NCI-H1417 (cell line): ENCODE measurements around the gene CD69.

Experiments used
- DNase-seq, 3 experiments: peaks; one replicate each; lab custom pipeline; 2025; lab: John Stamatoyannopoulos, UW

Gene CD69

GRCh38 chr12:9781360-9781759 lies 20.7 kb upstream of the CD69 start:
- no peak for DNase-seq

- DNase-seq = no peak
Measured at GRCh38 chr12:9779209-9779608, 18.5 kb upstream of the CD69 start.

DNA sequence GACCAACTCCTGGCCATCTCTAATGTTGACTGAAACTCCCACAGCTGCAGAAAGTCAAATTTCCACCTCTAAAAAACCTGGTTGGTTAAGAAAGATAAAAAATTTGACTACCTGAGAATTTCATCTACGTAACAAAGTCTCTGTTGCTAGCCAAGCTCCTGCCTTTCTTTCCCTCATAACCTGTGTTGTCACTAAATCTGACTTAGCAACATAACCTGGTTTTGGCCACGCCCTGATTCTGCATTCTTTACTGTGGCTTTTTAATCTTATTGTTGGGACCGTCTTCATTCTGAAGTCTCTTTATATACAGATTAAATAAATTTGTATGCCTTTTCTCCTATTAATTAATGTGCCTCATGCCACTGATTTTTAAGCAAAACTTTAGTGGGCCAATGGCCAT lies 16.1 kb upstream of the CD69 start:
- no peak for DNase-seq

DNA sequence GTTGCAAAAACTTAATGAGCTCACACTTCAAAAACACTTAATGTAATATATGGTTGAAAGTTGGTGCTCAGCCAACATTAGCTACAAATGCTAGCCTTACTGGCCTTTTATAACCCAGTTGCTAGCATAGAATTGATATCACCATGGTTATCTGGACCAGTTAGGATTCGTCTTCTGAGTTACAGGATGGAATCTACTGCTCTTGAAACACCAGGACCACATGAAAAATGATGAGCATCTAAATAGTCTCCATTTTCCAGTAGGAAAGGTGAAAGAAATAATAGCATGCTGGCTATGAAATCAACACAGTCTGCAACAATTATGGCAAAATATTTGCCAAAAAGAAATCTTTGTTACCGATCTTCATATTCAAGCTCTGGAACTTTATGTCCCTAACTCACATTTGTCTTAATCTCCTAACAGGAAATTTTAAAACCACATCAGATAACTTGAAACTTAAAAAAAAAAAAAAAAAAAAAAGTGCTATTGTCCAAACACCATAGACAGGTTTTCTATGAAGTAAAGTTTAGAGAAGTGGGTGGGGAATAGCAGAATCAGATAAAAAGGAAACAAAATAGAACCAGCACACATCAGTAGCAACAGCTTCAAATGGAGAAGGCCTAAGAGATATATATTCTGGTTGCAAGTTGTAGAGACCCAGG lies 12.6 kb upstream of the CD69 start:
- DNase-seq = peak in 1 of 3 experiments; percentile 20

GRCh38 chr12:9763025-9763424 lies 2.3 kb upstream of the CD69 start:
- DNase-seq = no peak

DNA sequence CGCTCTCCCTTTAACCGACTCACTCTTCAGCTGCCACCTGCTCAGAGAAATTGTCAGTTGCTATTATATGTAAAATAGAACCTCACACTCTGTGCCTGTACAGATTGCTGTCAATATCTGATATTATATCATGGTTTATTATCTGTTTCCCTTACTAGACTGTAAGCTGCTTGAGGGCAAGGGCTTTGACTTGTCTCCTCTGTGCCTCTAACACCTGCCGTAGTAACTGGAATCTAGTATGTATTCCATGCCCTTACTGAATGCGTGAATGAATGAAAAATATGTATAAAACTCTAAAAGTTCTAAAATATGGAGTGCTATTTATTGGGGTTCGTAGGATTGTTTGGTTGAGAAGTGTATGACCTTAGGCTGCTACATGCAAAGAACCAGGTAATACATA lies 1.7 kb upstream of the CD69 start:
- no peak for DNase-seq

DNA sequence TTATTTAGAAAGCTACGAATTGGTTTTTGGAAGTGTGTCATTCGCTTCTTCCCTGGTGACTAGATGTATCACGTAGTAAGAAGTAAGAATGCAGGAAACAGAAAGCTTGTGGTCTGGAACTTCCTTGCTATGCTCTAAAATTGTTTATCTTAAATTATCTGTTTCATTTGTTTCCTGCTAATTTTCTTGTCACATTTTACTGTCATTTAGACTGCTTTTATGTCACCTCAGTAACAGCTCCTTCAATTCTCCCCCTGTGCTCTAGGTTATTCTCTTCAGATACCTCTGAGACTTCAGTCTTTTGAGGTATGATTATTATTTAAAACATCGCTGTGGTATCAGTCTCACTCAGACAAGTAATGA lies 699 bp upstream of the CD69 start:
- DNase-seq = no peak

DNA sequence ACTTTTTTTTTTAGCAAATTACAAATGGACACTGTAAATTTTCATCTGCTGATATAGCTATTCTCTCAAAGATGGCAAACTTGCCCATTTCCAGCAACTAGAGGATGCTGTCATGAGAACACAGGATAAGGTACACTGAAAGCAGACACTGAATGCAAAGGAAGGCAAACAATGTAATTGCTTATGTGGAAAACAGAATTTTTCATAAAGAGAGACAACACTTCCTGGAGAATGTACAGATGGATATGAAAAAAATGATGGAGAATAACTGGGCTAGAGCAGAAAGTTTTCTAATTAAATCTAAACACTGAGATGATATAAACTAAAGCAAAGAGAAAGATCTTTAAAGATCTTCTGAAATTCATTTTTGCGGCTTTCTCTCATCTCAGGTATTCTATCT lies 581 bp downstream of the CD69 start:
- no peak for DNase-seq

DNA sequence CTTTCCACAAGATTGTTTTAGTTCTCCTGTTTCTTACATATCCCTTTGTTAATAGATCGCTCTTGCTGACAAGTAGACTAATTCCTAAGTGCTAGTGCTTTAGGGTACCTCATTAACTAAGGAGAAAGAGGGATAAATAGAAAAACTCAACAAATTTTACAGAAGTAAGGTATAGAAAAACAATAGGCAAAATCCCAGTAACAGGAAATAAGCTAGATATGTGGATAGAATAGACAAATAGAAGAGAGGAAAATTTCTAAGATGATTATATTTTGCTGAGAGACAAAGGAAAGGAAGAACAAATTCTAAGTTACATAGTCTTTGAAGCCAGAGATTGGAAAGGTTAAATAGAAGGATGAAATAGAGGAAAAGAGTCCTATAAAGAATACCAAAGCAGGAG lies 1.0 kb downstream of the CD69 start:
- DNase-seq = no peak

DNA sequence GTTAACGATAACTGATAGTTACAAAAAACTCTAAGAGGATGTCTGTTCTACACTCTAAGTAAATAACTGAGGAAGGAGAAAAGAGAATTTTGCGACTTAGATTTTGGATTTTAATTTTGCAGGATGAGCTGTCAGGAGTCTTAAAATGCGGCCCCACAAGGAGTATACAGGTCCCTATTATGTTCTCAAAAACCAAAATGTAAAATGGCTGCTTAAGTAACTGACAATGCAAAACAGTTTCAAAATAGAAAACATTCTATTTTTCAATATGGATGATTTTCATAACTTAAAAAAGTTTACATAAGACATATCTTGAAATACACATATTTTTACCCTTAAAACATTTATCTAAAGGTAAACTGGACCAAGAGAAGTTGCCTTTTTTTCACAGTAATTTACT lies 2.6 kb downstream of the CD69 start:
- no peak for DNase-seq

GRCh38 chr12:9757433-9758025 lies 3.2 kb downstream of the CD69 start:
- no peak for DNase-seq

DNA sequence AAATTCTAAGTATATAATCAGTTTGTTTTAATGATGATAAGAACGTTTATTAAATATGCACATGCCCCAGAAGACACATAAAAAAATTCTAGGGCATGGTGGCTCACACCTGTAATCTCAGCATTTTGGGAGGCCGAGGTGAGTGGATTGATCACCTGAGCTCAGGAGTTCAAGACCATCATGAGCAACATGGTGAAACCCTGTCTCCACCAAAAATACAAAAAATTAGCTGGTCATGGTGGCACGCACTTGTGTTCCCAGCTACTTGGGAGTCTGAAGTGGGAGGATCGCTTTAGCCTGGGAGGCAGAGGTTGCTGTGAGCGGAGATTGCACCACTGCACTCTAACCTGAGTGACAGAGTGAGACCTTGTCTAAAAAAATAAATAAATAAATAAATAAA lies 4.0 kb downstream of the CD69 start:
- no peak for DNase-seq

DNA sequence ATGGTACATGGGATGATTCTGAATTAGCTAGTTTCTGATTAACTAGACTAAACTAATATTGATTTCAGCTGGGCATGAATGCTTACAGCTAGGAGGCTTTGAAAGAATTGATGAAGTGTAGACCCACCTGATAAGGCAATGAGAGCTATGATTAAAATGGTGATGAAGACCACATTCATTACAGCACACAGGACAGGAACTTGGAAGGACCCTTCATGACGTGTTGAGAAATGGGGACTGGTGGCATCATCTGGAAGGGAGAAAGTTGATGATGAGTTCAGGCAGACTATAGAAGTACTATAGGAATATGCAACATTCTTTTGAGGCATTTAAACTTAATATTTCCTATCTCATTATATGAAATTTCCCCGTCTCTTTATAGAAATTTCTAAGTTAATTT lies 4.5 kb downstream of the CD69 start:
- no peak for DNase-seq

DNA sequence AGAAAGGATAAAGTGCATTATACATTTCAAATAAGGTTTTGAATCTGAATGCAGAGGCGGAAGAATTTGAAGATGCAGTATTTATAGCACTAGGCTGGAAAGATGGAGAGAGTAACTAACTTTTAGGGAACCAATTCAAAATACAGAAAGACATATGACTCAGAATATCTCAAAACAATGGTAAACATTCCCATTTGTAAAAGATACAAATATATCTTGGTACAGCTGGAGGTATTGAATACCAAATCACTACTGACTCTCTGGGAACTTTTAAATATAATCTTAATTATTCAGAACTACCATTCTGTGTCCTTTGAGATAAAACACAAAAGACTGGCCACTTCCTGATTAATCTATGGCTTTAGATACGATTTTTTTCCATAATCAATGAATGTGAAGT lies 5.1 kb downstream of the CD69 start:
- DNase-seq = no peak

DNA sequence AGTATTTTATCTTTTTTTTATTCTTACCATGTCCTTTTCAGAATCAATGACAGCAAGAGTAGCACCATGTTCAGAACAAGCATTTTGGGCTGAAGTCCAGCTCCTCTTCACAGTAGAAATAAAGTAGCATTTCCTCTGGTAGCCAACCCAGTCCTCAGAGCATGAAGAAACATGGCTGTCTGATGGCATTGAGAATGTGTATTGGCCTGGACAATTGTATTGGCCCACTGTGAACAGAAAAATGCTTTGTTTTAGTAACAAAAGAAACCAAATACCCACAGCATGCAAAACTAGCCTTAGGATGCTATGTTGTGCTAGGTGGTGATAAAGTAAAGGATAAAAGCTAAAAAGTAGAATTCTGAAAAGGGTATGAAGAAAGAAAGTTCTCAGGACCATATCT lies 5.7 kb downstream of the CD69 start:
- DNase-seq = no peak

- DNase-seq = no peak
Measured at GRCh38 chr12:9754099-9754927, 6.4 kb downstream of the CD69 start.

GRCh38 chr12:9753498-9753897 lies 7.2 kb downstream of the CD69 start:
- DNase-seq = no peak

- no peak for DNase-seq
Measured at GRCh38 chr12:9753073-9753472, 7.6 kb downstream of the CD69 start.

GRCh38 chr12:9752145-9752933 lies 8.4 kb downstream of the CD69 start:
- DNase-seq = no peak

- DNase-seq = peak in 1 of 3 experiments; percentile 68
Measured at GRCh38 chr12:9751204-9752144, 9.2 kb downstream of the CD69 start.
